ENCODE results near the gene MYO1A.
"Not testable (repeated sequence)": the region's sequence is repeated elsewhere in the genome, so short reads cannot be mapped to it uniquely, and the experiment has no call there.

The MYO1A gene

DNA sequence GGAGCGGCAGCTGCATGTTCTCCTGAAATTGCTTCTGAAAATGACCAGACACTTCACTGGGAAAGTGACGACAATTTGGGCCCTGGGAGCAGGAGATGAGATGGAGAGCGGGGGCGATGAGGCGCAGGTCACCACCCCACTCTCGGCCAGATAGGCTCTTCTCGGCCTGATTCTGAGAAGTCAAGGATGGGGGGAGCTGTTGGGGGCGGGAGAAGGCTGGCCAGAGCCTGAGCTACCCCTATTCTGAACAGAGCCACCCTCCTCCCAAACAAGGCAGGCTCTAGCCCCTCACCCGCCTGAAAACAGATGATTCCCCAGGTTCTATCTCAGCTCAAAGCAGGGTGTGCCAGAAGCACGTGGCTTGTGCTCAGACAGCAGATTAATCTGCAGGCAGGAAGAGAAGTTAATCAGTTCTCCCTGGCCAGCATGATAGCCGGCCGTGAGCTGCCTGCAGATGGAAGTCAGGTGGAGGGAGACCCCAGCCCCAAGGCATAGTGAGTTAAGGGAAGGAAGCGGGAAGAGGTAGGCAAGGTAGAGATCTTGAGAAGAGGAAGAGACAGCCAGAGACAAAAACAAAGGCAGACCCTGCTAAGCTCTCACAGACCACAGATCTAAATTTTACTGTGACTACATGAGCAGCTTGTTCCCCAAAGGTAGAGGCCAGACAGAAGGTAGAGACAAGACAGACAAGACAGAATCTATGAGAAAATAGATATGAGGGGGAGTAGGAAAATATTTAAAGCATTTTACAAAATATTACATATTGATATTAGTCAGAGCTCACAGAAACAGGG is 22.7 kb downstream of the MYO1A start:
- DNase-seq (ENCODE audit: low read depth), result no peak
- TF ChIP-seq, protein P1, sequence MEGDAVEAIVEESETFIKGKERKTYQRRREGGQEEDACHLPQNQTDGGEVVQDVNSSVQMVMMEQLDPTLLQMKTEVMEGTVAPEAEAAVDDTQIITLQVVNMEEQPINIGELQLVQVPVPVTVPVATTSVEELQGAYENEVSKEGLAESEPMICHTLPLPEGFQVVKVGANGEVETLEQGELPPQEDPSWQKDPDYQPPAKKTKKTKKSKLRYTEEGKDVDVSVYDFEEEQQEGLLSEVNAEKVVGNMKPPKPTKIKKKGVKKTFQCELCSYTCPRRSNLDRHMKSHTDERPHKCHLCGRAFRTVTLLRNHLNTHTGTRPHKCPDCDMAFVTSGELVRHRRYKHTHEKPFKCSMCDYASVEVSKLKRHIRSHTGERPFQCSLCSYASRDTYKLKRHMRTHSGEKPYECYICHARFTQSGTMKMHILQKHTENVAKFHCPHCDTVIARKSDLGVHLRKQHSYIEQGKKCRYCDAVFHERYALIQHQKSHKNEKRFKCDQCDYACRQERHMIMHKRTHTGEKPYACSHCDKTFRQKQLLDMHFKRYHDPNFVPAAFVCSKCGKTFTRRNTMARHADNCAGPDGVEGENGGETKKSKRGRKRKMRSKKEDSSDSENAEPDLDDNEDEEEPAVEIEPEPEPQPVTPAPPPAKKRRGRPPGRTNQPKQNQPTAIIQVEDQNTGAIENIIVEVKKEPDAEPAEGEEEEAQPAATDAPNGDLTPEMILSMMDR (IDR thresholded peaks at IDR 0.05; ENCODE audit: control insufficient read depth, extremely low read depth, insufficient read depth), result no peak

DNA sequence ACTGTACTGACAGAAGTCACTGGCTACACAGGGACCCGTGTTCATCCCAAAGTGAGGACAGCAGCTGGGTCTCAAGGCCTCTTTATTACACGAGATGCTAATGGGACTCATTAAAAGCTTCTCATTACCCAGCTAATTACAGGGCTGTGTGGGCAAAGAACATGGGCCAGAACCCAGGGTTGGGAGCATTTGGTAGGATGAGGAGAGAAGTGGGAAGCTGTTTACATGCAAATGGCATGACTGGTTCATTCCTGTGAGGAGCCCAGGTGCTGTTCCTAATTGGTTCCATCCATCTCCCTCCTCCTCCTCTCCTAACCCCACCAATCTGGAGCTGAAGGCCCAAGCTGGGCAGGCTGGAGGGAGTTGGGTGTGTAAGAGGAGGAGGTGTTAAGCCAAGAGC is 24.7 kb downstream of the MYO1A start:
- TF ChIP-seq, protein P1 (IDR thresholded peaks at IDR 0.05; ENCODE audit: control insufficient read depth, extremely low read depth, insufficient read depth), result no peak
- H3K4me3 ChIP-seq (ENCODE audit: low read depth, low read length), result no peak overlapping the region

More for the DNA sequence above, 22.7 kb downstream of the MYO1A start:
- no peak overlapping the region for H3K4me3 ChIP-seq (ENCODE audit: low read depth, low read length)

DNA sequence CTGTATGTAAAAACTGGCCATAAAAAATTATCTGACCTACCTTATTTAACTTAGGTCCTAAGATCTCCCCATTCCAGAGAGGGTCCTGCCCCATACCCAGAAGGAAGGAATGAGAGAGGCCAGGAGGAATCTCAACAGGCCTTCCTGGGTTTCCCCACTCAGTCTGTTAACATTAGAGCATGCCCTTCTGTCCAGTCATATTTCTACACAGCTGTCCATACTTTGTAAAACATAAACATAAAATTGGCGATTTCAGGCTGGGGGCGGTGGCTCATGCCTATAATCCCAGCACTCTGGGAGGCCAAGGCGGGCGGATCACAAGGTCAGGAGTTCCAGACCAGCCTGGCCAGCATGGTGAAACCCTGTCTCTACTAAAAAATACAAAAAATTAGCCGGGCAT is 27.6 kb downstream of the MYO1A start:
- not testable (repeated sequence) for DNase-seq (ENCODE audit: low read depth); H3K4me3 ChIP-seq (ENCODE audit: low read depth, low read length)

More for the DNA sequence above, 24.7 kb downstream of the MYO1A start:
- no peak for DNase-seq (ENCODE audit: low read depth)

- no peak for DNase-seq (ENCODE audit: low read depth)
- no peak overlapping the region for H3K4me3 ChIP-seq (ENCODE audit: low read depth, low read length)
These were observed 29.8 kb downstream of the MYO1A start for GRCh38 chr12:57019983-57020719.

DNA sequence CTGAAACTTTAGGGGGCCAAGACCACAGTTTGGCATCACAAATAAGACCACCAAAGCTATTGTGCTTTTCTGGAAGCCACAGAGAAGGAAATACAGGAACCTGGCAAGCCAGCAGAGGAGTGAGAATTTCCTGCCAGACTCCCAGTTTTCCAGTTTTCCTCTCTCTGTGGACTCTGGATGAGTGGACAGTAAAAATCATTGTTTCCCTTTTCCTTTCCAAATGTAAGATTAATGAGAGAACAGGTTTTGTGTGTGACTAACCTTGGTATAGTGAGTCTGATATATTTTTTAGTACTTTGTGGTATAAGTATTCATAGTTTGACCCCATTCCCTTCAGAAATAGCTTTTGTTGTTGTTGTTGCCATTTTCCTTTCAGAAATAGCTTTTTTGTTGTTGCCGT is 31.0 kb downstream of the MYO1A start:
- DNase-seq (ENCODE audit: low read depth), result no peak
- H3K4me3 ChIP-seq (ENCODE audit: low read depth, low read length), result no peak overlapping the region
- TF ChIP-seq, protein P1 (IDR thresholded peaks at IDR 0.05; ENCODE audit: control insufficient read depth, extremely low read depth, insufficient read depth), result no peak

More at GRCh38 chr12:57019983-57020719, 29.8 kb downstream of the MYO1A start:
- TF ChIP-seq, protein P1 (IDR thresholded peaks at IDR 0.05; ENCODE audit: control insufficient read depth, extremely low read depth, insufficient read depth), result no peak

DNA sequence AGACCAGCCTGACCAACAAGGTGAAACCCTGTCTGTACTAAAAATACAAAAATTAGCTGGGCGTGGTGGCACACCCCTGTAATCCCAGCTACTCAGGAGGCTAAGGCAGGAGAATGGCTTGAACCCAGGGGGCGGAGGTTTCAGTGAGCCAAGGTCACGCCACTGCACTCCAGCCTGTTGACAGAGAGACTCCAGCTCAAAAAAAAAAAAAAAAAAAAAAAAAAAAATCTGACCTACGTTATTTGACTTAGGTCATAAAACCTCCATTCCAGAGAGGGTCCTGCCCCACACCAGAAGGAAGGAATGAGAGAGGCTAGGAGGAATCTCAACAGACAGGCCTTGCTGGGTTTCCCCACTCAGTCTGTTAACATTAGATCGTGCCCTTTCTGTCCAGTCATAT is 31.6 kb downstream of the MYO1A start:
- not testable (repeated sequence) for H3K4me3 ChIP-seq (ENCODE audit: low read depth, low read length); DNase-seq (ENCODE audit: low read depth)

- no peak within 1 kb of the TSS for H3K4me3 ChIP-seq (ENCODE audit: low read depth, low read length)
- no peak for DNase-seq (ENCODE audit: low read depth)
- TF ChIP-seq, protein P1 (IDR thresholded peaks at IDR 0.05; ENCODE audit: control insufficient read depth, extremely low read depth, insufficient read depth), result no peak
These were observed 33.6 kb downstream of the MYO1A start, which contains the start of gene TAC3 for GRCh38 chr12:57016348-57016747. Gene TAC3 (minus strand): TSS chr12:57016529. CDS start chr12:57015797, 732 bp downstream.

Measured in LNCaP clone FGC (cell line).